Neural progenitor cell (in vitro differentiated cells): ENCODE measurements around the gene LYPD6B. TPM values are rescaled to one million over a fixed set of nuclear protein-coding genes. Genes with fewer than 3 reads are reported as not detected.

Experiments used
- DNase-seq: peaks from one replicate; pipeline ENCODE4 v3.0.0-alpha.2; 2016; ENCODE audit warnings: low spot score
- H2AFZ ChIP-seq: fragments of 200-600 bp; sonication (generic); replicated peaks from 2 replicates; pipeline ENCODE4 v1.6.1; 2016; ENCODE audit warnings: antibody characterized with exemption
- H3F3A ChIP-seq: fragments of 200-600 bp; sonication (generic); 2 replicates; pipeline ENCODE4 v1.6.1; 2016; ENCODE audit warnings: antibody characterized with exemption, low read depth
- H3K27ac ChIP-seq: fragments of 200-600 bp; sonication (generic); 2 replicates; pipeline ENCODE4 v1.5.1; 2016; ENCODE audit warnings: mild to moderate bottlenecking
- H3K27me3 ChIP-seq: fragments of 200-600 bp; sonication (generic); 2 replicates; pipeline ENCODE4 v1.6.1; 2016; ENCODE audit warnings: mild to moderate bottlenecking, moderate library complexity
- H3K36me3 ChIP-seq: fragments of 200-600 bp; sonication (generic); 2 replicates; pipeline ENCODE4 v1.5.1; 2016
- H3K4me1 ChIP-seq: fragments of 200-600 bp; sonication (generic); 2 replicates; pipeline ENCODE4 v1.6.1; 2016; ENCODE audit warnings: mixed run types
- H3K4me2 ChIP-seq: fragments of 200-600 bp; sonication (generic); 2 replicates; pipeline ENCODE4 v1.6.1; 2016
- H3K4me3 ChIP-seq: fragments of 200-600 bp; sonication (generic); 2 replicates; pipeline ENCODE4 v1.5.1; 2016
- H3K79me2 ChIP-seq: fragments of 200-600 bp; sonication (generic); 2 replicates; pipeline ENCODE4 v1.6.1; 2016; ENCODE audit warnings: low read depth
- H3K9ac ChIP-seq: fragments of 200-600 bp; sonication (generic); 2 replicates; pipeline ENCODE4 v1.6.1; 2016
- H3K9me3 ChIP-seq: fragments of 200-600 bp; sonication (generic); 2 replicates; pipeline ENCODE4 v1.5.1; 2016; ENCODE audit warnings: low read depth
- H4K20me1 ChIP-seq: fragments of 200-600 bp; sonication (generic); 2 replicates; pipeline ENCODE4 v1.6.1; 2016; ENCODE audit warnings: low read depth
- H3K27ac Mint-ChIP-seq: 3 replicates; pipeline ENCODE4 v1.8.0; 2021; ENCODE audit warnings: mixed read lengths
- H3K27me3 Mint-ChIP-seq: 2 replicates; pipeline ENCODE4 v1.8.0; 2022; ENCODE audit warnings: low read depth, mild to moderate bottlenecking, inconsistent platforms, moderate library complexity, mixed read lengths; ENCODE audit not compliant: insufficient read depth
- H3K36me3 Mint-ChIP-seq: 3 replicates; pipeline ENCODE4 v1.8.0; 2021; ENCODE audit warnings: mixed read lengths
- H3K4me1 Mint-ChIP-seq: 3 replicates; pipeline ENCODE4 v1.8.0; 2021; ENCODE audit warnings: mixed read lengths
- H3K4me3 Mint-ChIP-seq: 3 replicates; pipeline ENCODE4 v1.8.0; 2021; ENCODE audit warnings: mild to moderate bottlenecking, moderate library complexity, mixed read lengths
- H3K9me3 Mint-ChIP-seq: 3 replicates; pipeline ENCODE4 v1.8.0; 2020; ENCODE audit warnings: mixed read lengths
- CTCF ChIP-seq: fragments of 200-600 bp; sonication (generic); IDR thresholded peaks from 2 replicates; pipeline ENCODE4 v1.5.1; 2017; ENCODE audit warnings: antibody characterized with exemption, mild to moderate bottlenecking
- EZH2 ChIP-seq: fragments of 200-600 bp; sonication (generic); IDR thresholded peaks from 2 replicates; pipeline ENCODE4 v1.6.1; 2017; ENCODE audit warnings: antibody characterized with exemption, mild to moderate bottlenecking, moderate library complexity
- EZH2phosphoT487 ChIP-seq: fragments of 200-600 bp; sonication (generic); IDR thresholded peaks from 2 replicates; pipeline ENCODE4 v1.6.1; 2017; ENCODE audit warnings: antibody characterized with exemption
- total RNA-seq: library from RNA; depleted of rRNA; stranded (reverse); fragments of >200 nt; gene quantifications from 2 replicates; pipeline ENCODE4 v1.2.3, GENCODE V29; 2015; ENCODE audit warnings: low replicate concordance

The LYPD6B gene
- total RNA-seq, 1 donor from 2014 or later: not detected

DNA sequence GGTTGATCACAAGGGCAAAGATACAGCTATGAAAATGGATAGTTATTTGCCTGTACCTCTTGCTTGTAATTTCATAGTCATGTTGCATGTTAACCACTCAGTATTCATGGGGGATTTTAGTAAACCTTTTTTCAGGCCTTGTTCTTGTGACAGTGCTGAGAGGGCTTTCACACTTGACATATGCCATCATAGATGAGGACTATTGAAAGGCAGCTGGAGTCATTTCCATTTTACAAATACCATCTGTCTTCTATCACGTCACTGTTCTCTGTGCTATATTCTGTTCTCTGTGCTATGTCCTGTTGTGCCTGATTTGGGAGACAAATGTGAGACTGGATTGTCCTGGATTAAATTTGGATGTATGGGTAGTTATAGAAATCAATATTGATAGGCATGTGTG lies 131.7 kb downstream of the LYPD6B start:
- Mint-ChIP-seq H3K27ac (no peak overlapping the region), H3K4me3 (no peak overlapping the region), H3K4me1 (peaks cover 9% of the 10 kb centered on the region), H3K36me3 (no peaks in the 10 kb centered on the region), H3K9me3 (peaks cover 2% of the 10 kb centered on the region), H3K27me3 (no peaks in the 10 kb centered on the region)
- Histone ChIP-seq H3K27me3 (no peaks in the 10 kb centered on the region), H3K27ac (no peak overlapping the region), H3K4me3 (no peak overlapping the region), H3F3A (no peaks in the 10 kb centered on the region), H3K4me1 (no peaks in the 10 kb centered on the region), H3K4me2 (no peak overlapping the region), H3K9me3 (no peaks in the 10 kb centered on the region), H2AFZ (no peak overlapping the region), H4K20me1 (no peaks in the 10 kb centered on the region), H3K79me2 (no peaks in the 10 kb centered on the region), H3K36me3 (no peaks in the 10 kb centered on the region), H3K9ac (no peak overlapping the region)
- no peak for TF ChIP-seq EZH2phosphoT487
- DNase-seq: no peak

- H3K27ac ChIP-seq: no peak overlapping the region
- TF ChIP-seq EZH2phosphoT487 (no peak), CTCF (no peak), EZH2 (no peak)
- no peak overlapping the region for H3K4me3 ChIP-seq
- H3K9ac ChIP-seq: no peak overlapping the region
- peaks cover 2% of the 10 kb centered on the region for H3K9me3 Mint-ChIP-seq
- no peak overlapping the region for H3K27ac Mint-ChIP-seq
- H3K36me3 ChIP-seq: no peaks in the 10 kb centered on the region
- H3K4me1 ChIP-seq: no peaks in the 10 kb centered on the region
- H3K4me1 Mint-ChIP-seq: peaks cover 9% of the 10 kb centered on the region
- no peak overlapping the region for H2AFZ ChIP-seq
- no peaks in the 10 kb centered on the region for H4K20me1 ChIP-seq
- no peak overlapping the region for H3K4me2 ChIP-seq
- H3F3A ChIP-seq: no peaks in the 10 kb centered on the region
- H3K36me3 Mint-ChIP-seq: no peaks in the 10 kb centered on the region
- H3K4me3 Mint-ChIP-seq: no peak overlapping the region
- H3K27me3 ChIP-seq: no peaks in the 10 kb centered on the region
- no peaks in the 10 kb centered on the region for H3K9me3 ChIP-seq
- no peaks in the 10 kb centered on the region for H3K79me2 ChIP-seq
- no peaks in the 10 kb centered on the region for H3K27me3 Mint-ChIP-seq
- DNase-seq: no peak
Observed at GRCh38 chr2:149170911-149171310, 132.4 kb downstream of the LYPD6B start.

DNA sequence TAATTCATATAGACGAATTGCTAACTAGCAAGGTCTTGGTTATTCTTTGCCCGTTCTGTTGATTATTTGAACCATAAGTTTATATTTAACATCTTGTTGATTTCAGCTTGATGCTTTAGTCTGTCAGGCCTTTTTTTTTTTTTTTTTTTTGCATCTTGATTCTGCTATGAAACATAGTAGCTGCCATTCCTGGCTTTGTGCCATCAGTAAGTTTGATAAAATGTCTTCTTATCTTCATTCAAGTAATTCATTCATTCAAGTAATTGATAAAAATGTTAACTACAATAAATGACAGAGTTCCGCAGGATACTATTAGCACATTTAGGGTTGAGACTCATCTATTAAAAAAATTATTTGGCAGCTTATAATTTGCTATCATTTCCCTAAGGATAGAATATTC lies 134.7 kb downstream of the LYPD6B start:
- H3K4me1 Mint-ChIP-seq: peaks cover 3% of the 10 kb centered on the region
- TF ChIP-seq EZH2phosphoT487 (no peak), CTCF (no peak), EZH2 (no peak)

DNA sequence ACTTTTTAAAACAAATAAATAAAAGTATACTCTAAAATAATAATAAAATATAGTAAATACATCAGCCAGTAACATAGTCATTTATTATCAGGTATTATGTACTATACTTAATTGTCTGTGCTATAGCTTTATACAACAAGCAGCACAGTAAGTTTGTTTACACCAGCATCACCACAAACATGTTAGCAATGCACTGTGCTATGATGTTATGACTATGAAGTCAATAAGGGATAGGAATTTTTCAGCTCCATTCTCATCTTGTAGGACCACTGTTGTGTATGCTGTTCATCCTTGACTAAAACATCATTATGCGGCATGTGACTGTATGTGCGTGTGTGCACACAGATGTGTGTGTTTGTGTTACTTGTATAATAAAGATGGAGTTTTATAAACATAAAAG lies 137.5 kb downstream of the LYPD6B start:
- no peak for DNase-seq
- peaks cover 2% of the 10 kb centered on the region for H3K9me3 Mint-ChIP-seq
- no peaks in the 10 kb centered on the region for H3K9me3 ChIP-seq
- no peaks in the 10 kb centered on the region for H3K79me2 ChIP-seq
- no peaks in the 10 kb centered on the region for H4K20me1 ChIP-seq
- H3K4me3 ChIP-seq: no peak overlapping the region
- no peaks in the 10 kb centered on the region for H3K27me3 Mint-ChIP-seq
- H3K27ac ChIP-seq: no peak overlapping the region
- peaks cover 5% of the 10 kb centered on the region for H3K4me1 Mint-ChIP-seq
- TF ChIP-seq EZH2phosphoT487: no peak
- H3K36me3 ChIP-seq: no peaks in the 10 kb centered on the region
- H3F3A ChIP-seq: no peaks in the 10 kb centered on the region
- H3K27me3 ChIP-seq: no peaks in the 10 kb centered on the region
- H3K4me2 ChIP-seq: no peak overlapping the region
- H3K27ac Mint-ChIP-seq: no peak overlapping the region
- H3K4me1 ChIP-seq: no peaks in the 10 kb centered on the region
- no peaks in the 10 kb centered on the region for H3K36me3 Mint-ChIP-seq
- H3K9ac ChIP-seq: no peak overlapping the region
- H2AFZ ChIP-seq: no peak overlapping the region
- H3K4me3 Mint-ChIP-seq: no peak overlapping the region

More for the DNA sequence above, 134.7 kb downstream of the LYPD6B start:
- Histone ChIP-seq H3K27me3 (no peaks in the 10 kb centered on the region), H3K9ac (no peak overlapping the region), H3K4me1 (no peaks in the 10 kb centered on the region), H3K36me3 (no peaks in the 10 kb centered on the region), H2AFZ (no peak overlapping the region), H3K9me3 (no peaks in the 10 kb centered on the region), H3F3A (no peaks in the 10 kb centered on the region), H3K4me2 (no peak overlapping the region), H4K20me1 (no peaks in the 10 kb centered on the region), H3K79me2 (no peaks in the 10 kb centered on the region), H3K4me3 (no peak overlapping the region), H3K27ac (no peak overlapping the region)
- no peak for DNase-seq
- H3K4me3 Mint-ChIP-seq: no peak overlapping the region
- H3K9me3 Mint-ChIP-seq: peaks cover 2% of the 10 kb centered on the region
- H3K27ac Mint-ChIP-seq: no peak overlapping the region
- no peaks in the 10 kb centered on the region for H3K27me3 Mint-ChIP-seq
- no peaks in the 10 kb centered on the region for H3K36me3 Mint-ChIP-seq
